ENCODE results near the gene PAK6.
A peak's percentile ranks its signal among the peaks of the same experiment; 100 is the strongest.

PAK6 gene

DNA sequence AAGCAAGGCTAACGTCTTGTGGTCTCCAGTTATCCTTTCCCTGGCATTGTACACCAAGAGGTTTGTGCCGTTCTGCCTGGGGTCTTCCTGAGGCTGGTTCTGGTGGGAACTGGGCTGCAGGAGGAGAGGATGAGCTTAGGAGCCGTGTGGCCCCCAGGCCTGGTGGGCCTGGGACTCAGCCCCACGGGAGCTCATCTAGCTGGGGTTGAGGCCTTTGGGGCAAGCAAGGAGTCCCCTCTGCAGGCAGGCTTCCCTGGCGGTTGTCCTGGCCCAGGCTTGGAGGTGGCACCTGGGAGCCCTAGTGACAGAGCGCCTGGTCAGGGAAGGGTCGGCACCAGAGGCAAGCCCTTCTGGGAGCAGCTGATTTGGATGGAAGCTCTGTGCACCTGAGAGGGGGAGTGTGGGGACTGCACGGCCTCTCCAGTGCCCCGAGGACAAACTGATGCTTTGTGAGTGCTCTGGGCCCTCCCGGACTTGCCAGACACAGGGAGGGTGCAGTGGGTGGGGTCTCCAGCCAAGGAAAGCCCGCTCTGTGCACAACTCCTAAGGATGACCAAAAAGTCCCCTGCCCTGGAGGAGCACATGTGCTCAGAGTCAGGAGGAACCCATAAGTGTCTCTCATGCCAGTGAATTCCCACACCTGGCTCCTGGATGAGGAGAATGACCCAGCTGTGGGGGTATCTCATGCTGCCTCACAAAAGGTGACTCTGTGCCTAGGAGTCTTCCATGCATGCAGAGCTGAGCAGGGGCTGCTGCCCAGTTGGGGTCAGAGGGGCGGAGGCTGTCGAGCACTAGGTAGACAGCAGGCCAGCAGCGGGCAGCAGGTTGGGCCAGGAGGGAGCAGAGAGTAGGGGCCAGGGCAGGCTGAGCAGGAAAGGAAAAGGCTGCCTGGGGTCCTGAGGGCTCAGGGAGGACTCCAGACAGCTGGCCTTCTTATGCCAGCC is 2.7 kb downstream of the PAK6 start:
- DNase-seq, result no peak

DNA sequence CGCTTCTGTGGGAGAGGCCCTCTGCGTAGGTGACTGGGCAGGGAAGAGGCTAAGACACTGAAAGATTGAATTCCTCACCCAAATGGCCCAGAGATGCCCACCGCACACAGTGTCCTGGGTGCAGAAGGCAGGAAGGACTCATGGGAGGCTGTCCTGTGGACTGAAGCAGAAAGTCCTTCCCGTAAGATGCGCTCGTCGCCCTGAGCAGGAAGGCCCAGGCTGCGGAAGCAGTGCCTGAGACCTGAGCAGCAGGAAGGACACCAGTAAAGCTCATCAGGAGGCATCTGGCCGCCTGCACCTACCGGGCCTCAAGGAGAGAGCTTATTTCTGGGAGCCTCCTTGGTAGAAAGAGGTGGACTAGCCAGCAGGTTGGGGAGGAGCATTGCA is 3.3 kb downstream of the PAK6 start:
- DNase-seq, result no peak

DNA sequence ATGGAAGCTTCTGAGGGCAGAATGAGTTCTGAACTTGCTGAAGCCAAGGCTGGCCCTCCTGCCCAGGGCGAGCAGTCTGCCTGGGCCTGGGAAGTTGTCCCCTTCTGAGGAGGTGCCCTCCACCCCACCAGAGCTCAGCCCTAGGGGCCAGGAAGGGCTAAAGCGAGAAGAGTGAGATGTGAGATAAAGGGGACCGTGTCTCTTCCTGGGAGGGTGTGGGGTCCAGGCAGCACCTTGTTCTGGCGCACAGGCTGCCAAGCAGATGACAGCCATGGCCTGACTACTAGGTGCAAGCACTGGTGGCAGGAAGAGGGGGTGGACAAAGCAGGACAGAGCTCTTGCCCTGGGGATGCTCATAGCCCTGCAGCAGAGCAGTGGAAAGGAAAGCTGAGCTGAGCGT is 3.7 kb downstream of the PAK6 start:
- no peak for DNase-seq

DNA sequence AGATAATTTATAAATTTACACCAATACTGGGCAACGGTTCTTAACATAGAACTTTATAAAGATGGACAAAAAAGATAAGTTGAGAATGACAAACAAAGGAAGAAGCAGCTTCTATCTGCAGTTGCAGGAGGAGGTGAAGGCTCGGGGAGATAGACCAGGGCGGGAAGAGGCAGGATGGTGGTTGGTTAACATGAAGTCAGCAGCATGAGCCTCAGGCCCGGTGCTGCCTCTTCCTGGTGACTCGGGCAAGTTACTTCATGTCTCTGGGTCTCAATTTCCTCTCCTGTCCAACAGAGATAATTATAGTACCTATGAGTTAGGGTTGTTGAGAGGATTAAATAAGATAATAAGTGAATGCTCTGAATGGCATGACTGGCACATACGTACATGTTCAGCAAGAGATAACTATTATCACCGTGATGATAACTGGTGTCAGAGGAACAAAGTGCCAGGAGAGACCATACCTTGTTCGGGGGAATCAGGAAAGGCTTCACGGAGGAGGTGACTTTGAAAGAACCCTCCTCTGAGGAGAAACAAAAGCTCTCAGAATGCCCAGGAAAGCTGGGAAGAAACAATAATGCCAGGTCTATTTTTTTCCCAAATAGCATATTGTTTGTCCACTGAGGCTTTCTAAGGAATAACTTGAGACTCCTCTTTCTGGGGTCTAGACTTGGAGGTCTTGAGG is 4.4 kb downstream of the PAK6 start:
- peak in 1 of 5 experiments; percentile 11 for DNase-seq

DNA sequence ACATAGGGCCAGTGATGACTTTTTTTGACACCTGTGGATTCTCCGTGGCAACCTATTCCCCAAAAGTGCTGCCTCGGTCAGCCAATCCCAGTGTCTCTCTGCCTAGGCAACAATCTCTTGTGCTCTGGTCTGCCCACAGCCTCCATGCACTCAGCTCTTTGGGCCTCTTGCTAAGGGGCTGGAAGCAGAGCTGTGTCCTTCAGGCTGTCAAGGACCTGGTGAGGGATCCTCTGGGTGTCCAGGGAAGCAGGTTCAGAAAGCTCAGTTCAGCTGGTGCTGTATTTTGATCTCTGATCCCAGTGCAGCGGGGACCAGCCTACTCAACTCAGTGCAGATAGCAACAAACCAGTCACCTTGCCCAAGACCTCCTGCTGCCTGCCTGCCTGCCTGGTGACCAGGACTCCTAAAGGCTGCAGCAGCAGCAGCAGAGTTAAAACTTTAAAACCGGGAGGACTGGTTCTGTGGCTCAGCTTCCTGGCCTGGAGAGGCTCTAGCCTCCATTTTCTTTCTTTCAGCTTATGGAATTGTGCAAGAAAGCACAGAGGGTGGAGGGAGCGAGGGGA is 6.2 kb downstream of the PAK6 start:
- no peak for DNase-seq

DNA sequence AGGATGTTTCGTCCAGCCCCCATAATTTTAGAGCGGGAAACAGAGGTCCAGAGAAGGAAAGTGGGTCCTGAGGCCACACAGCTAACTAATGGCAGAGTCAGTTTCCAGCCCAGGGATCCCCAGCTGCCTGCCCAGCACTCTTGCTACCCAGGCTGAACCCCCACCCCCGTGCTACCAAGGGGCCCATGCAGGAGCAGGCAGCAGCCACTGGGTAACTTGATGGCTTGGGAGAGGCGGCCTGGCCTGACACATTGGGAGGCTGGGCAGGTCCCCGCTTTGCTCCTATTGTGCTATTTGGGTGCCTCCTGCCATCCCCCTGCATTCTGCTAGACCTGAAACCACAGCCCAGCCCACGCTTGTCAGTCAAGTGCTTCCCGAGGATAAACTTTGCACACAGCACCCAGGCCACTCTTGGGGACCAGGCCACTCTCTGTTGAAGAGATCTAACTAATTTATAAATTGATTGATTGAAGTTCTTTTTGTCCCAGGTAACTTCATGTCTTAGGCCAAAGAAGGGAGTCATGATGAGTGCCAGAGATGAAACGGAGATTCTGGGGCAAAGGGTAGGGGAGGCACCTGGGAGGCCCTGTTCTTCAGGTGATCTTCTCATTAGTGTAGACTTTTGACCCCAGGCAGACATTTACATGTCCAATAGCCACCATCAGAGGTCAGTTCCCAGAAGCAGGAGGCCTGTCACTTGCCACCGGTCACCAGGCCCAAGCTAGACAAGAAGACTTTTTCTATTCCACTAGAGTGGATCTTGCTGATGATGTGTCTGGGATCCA is 7.0 kb downstream of the PAK6 start:
- DNase-seq, result no peak

DNA sequence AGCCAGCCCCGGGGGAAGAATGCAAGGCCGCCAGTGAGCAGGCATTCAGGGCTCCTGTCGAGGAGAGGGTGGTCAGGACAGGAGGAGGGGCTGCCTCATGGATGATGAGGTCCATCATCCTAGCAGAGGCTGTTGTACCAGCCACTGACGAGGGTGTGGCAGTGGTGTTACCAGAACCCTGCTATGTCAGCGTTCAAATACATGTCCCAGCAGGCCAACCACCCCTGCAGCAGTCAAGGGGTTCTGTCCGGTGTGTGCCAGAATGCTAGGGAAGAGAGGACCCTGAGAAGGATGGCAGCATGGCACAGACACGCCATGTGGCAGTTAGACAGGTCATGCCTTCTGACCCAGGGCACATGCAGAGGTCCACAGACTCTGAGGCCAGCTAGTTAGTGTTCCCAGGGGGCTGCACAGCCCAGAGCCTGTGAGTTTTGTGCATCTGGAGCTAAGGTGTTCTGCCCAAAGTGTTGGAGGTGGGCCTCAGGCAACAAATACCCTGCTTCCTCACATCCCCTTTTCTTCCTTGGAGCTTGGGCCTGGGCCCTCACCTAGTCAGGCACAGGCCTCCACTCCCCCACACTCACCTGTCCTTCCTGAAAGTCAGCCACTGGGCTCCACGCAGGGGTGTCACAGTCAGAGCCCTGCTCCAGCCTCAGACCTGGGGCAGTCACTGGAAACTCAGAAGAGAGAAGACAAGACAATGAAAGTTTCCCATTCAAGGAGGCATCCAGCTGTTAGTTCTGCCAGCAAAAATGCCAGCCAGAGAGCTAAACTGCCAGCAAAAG is 7.8 kb downstream of the PAK6 start:
- DNase-seq, result no peak

DNA sequence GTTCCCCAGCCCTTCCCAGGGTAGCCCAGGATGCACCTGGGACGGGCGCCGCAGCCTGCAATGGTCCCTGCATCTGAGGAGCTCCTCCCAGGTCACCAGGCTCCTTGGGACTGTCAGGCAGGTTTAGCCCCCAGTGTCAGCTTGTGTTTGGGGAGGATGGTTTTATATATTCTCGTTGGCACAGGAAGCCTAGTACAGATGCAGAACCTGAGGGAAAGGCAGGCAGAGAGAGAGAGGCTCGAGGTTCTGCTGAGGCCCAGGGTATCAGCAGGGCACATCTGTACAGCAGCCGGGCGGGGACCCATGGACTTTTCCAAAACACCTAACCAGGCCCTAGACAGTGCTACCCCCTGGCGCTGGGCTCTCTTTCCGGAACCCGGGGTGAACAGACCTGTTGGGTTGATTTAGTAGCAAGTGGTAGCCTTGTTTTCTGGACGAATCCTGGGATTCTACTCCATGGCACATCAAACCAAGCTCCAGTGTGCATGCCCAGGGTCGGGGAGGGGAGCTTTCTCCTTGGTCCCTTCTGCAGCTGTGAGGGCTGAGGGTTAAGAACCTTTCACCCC is 8.6 kb downstream of the PAK6 start:
- no peak for DNase-seq

DNA sequence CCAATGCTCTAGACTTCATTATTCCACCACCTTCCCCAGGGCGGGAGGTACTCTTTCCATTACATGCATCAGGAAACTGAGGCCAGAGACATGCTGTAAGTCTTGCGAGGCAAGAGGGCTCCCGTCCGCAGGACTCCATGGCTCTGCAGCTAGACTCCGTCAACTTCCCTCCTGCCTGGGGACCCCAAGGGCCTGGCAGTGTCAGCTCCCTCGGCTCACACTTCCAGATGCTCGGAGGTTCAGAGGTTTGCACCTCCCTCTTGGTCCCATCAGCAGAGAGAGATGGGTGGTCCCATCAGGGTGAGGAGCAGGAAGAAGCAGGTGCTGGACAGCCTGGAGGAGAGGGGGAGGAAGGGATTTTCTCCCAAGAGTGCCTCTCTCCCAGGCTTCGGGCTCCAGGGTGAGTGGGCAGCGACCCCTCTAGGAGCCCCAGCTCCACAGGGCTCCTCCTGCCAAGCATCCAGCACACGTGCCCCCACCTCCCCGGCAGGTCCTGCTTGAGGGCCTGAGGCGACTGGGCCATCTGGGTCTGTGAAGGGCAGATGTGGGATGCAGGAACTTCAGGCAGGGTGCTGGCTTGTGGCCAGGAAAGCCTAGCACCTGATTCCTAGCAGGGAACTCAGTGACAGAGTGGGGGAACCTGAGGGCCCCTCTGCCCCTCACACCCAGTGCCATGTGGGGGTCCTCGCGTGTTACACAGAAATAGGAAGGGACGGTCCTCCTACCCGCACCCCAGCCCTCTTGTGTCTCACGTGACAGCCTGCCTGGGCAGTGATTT is 9.3 kb downstream of the PAK6 start:
- no peak for DNase-seq

DNA sequence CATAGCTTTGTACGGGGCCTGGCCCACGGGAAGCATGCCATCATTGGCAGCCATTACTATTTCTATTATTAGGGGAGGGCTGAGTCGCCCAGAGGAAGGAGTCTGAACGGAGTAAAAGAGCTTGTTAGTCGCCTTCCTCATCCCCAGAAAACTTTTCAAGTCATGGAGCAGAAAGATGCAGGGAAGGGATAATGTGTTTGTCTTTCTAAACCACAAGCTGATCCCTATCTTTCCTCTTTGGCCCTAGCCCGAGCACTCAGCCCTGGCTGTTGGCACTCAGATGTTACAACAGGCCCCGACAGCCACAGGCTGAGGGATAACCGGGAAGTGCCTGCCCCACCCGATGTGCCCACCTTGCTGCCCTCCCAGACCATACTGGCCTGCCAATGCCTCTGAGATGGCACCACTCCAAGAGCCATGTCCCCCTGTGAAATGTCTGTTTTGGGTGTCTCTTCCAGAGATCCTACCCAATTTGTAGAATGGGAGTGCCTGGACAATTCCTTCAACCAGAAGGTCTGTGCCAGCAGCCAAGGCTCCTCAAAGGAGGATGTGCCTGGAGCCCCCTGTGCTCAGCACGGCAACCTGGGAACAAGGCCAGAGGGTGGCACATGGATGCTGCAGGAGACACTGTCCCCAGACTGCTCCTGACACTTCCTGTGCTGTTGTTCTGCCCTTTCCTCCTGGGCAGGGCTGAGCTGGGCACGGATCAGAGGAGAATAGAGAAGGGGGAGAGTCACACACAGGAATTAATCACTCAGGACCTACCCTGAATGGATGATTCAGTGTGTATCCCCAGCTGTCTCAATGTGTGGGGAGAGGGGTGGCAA is 10.8 kb downstream of the PAK6 start:
- DNase-seq, result no peak

DNA sequence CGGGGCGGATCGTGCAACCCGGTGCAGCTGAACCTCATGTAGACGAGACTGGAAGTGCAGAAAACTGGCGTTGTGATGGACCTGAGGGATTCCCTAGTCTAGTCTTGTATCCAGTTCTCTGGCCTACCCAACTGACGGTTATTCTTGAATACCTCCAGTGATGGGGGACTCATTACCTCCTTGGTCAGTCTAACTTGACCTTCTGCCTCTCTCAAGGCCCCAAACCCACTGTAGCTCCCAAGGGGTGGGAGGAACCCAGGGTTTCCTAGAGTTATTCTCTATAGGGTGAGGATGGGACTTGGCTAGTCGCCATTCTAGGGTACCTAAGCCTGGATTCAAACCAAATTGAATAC is 11.4 kb downstream of the PAK6 start:
- no peak for DNase-seq

DNA sequence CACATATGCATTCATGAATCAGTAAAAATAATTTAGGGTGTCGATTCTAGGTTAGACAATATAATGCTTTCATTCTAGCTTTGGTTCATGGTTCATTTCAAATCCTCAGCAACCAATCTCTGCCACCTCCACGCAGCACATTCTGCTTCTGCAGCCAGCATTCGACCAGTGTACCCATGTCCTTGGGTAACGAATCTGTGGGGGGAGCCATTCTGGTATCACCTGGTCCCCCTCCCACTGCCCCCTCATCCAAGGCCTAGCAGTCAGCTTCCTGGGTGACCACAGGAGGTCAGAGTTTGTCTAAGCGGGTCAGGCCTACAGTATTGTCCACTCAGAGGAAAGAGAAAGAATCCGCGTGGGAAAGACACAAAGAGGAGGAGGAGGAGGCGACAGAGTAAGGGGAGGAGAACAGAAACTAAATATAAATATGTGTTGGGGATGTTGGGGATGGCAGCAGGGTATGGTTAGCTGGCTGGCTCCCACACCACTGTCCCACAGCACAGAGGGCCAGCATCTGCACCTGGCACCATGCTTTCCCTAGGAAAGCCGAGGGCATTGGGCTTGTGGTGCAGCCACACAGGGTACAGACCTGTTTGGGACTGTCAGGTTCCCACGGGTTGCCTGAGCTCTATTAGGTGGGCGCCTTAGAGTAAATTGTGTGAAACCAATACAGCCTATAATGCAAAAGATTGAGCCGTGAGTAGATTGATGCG is 12.1 kb downstream of the PAK6 start:
- DNase-seq, result no peak

DNA sequence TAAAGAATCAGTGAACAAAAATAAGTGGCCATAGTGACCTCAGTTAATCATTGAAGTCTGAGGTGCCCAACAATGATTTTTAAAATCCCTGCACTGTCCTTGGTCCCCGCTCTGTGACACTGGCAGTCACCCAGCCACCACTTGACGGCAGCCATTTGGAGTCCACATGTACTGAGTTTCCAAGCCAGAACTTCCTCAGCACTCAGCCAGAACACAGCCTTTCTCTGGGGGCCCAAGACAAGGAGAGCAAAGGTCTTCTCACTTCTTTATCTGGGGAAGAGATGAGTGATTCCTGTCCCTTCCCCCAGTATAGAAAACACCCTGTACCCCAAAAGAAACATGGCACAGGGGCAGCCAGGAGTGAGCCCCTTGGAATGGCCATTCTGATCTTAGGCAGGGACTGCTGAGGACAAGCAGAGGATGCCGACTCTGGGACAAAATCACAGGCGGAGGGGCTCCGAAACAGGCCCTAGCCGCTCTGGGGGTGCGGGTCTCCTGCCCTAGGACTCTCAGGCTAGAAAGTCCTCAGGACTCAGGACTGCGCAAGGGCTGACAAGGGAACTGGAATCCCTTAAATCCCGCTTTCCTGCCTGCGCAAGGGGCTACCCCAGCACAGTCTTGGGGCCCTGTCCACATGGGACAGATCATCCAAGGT is 12.8 kb downstream of the PAK6 start:
- no peak for DNase-seq

DNA sequence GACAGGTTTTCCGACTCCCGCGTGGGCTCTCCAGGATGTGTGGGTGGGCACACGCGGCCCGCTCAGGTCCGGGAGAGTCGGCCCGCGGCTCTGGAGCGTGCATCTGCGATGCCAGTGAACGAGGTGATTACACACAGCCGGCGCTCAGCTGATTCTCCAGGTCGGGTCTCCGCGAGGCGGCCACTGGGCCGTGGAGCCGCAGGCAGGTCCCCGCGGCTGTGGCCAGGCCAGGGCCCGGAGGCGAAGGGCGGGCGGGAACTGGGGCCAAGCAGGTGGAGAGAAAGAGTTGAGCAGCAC is 13.2 kb downstream of the PAK6 start:
- DNase-seq, result no peak

DNA sequence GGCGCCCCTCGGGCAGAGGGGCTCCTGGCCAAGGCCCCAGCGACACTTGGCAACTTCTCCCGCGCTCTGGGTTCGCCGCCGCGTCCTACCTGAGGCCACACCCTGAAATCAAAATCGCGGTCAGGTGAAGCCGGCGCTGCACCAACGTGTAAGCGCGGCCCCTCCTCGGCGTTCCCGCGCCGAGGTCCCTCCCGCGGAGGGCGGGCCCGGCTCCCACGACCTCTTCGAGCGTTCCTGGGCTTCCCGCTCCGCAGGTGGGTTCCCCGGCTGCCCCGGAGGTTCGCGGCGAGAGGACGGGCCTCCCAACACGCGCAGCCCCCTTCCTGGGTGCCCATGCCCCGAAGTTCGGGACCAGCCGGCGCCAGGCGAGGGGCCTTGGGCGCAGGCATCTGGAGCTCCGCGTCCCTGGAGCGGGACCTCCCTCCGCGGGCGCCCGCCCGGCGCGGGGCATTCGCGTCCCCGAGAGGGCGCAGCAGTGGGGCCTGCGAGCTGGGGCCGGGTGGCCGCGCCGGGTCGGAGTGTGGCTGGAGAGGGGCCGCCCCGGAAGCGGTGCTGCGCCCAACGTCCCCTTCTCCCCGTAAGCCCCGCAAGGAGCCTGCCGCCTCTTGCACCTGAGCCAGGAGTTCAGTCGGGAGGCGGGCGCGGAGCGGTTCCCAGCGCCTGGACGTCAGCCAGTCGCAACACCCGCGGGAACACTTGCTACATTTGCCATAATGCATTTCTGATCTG is 13.7 kb downstream of the PAK6 start:
- DNase-seq, result no peak

DNA sequence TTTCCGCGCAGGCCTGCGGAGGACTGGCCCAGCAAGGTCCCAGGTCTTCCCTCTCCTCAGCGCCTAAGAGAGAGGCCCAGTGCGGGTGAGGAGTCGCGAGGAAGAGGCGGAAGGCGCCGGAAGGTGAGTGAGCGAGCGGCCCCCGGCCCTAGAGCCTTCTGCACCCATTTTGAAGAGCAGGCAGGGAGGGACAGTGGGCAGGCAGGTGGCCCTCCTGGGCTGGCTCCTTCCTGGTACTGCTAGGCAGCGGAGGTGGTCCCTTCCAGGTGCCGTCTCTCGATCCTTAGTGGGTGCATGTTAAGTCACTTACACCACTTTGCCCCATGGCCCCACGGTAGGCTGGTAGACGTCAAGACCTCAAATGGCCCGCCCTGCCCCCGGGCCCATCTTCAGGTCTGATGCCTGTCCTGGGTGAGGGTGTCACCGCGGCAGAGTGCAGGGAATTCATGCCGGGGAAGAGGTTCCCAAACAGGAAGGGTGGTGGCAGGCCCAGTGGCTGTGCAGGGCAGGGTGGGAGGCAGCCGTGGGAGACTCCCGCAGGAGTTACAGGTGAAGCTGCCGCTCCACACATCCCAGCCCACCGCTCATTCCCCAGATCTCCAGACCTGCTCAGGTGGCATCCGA is 14.4 kb downstream of the PAK6 start:
- no peak for DNase-seq

DNA sequence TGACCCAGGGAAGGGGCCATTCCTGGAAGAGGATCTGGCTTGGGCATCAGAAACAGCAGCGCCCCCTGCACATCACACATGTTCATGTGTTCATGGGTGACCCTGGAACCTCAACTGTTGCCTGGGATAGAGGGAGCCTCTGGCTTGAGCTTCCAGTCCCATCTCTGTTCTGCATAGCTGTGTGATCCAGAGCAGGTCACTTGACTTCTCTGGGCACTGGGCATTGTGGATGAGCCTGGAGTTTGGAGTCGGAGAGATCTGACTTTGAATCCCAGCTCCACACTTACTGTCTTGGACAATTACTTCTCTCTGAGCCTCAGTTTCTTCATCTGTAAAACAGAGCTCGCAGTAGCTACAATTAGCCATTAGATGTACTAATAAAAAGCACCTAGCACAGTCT is 15.6 kb downstream of the PAK6 start:
- no peak for DNase-seq

DNA sequence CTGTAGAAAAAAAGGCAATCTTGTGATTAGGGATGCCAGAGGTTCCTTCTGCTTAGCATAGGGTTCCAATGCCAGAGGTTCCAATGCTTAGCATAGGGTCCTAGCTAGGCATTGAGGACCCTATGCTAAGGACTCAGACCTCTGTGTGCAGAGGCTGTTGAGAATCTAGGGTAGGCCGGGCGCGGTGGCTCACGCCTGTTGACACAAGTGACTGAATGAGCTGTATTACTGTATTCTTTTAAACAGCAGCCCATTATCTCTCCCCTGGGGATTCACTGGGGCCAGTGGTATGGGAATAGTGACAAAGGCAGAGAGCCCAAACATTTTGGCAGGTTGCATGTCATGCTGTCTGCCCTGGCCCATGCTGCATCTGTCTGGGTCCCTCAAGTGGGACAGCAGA is 16.2 kb downstream of the PAK6 start:
- no peak for DNase-seq
